K562 (cell line): ENCODE data around the gene GZMM. TPM values are rescaled to one million over a fixed set of nuclear protein-coding genes. Genes with fewer than 3 reads are reported as not detected.
A peak's percentile ranks its signal among the peaks of the same experiment; 100 is the strongest.

Source experiments
- ATAC-seq: fragments of 200-7000 bp; cut with Tn5 transposase; 3 replicates; pipeline ENCODE4 v1.9.1; 2020; ENCODE audit warnings: moderate library complexity
- BruUV-seq: library from RNA; stranded (reverse); fragments of 400-500 nt; replicated peaks from 2 replicates; lab custom pipeline; 2021; lab: Mats Ljungman, UMichigan
- CTCF ChIA-PET: fragments of 300-600 bp; formaldehyde crosslinking; extraction: SDS; loops from one replicate; lab custom pipeline; 2021; ENCODE audit warnings: low intra/inter-chr PET ratio; lab: Yijun Ruan, JAX
- POLR2A ChIA-PET: fragments of 300-600, 350-650 bp; sonication (Branson Sonifier 250); formaldehyde crosslinking; extraction: SDS; loops from one replicate; lab custom pipeline; 2021; ENCODE audit warnings: antibody characterized with exemption, inconsistent platforms; lab: Yijun Ruan, JAX
- DNase-seq, 4 experiments: peaks; one replicate each; pipeline versions ENCODE4 v3.0.0 to v3.0.0-alpha.2; 2011 to 2018; ENCODE audit warnings: low spot score in 3 of 4, mixed read lengths in 3 of 4; ENCODE audit errors: extremely low read depth in 1 of 4
- FAIRE-seq: peaks from 2 replicates; lab custom pipeline; 2011; peaks lifted over from hg19 to GRCh38; lab: Jason Lieb, UNC
- H2AFZ ChIP-seq: 2 replicates; pipeline ENCODE4 v1.6.0; 2011; ENCODE audit warnings: low read depth, low read length, control low read depth, inconsistent platforms
- H3K27ac ChIP-seq: fragments of 200-600 bp; 3 replicates; pipeline ENCODE4 v1.8.0; 2011; ENCODE audit warnings: low read depth, mild to moderate bottlenecking, control low read depth, inconsistent platforms, low read length, moderate library complexity, mixed read lengths; ENCODE audit errors: extremely low read depth
- H3K27me3 ChIP-seq, 2 experiments: fragments of 300-600 bp in 1 of 2; 2 replicates in 1 of 2; 3 replicates in 1 of 2; pipeline versions ENCODE4 v1.6.0 to v1.8.0; 2011; ENCODE audit warnings: inconsistent platforms in 2 of 2, low read length in 2 of 2, mild to moderate bottlenecking in 1 of 2, mixed read lengths in 1 of 2, moderate library complexity in 1 of 2; ENCODE audit not compliant: control insufficient read depth in 2 of 2, insufficient read depth in 2 of 2
- H3K36me3 ChIP-seq: fragments of 300-600 bp; 3 replicates; pipeline ENCODE4 v1.8.0; 2011; ENCODE audit warnings: mild to moderate bottlenecking, low read length, inconsistent platforms; ENCODE audit not compliant: control insufficient read depth, insufficient read depth
- H3K4me1 ChIP-seq, 2 experiments: fragments of 200-600 bp in 1 of 2; replicated peaks in 1 of 2; 2 replicates in 1 of 2; 3 replicates in 1 of 2; pipeline versions ENCODE4 v1.5.1 to v1.8.0; 2011; ENCODE audit warnings: inconsistent platforms in 2 of 2, low read length in 2 of 2, mild to moderate bottlenecking in 1 of 2, mixed read lengths in 1 of 2, moderate library complexity in 1 of 2; ENCODE audit not compliant: control insufficient read depth in 2 of 2, insufficient read depth in 2 of 2
- H3K4me2 ChIP-seq: 2 replicates; pipeline ENCODE4 v1.6.1; 2011; ENCODE audit warnings: low read length, control low read depth, inconsistent platforms, mixed read lengths; ENCODE audit not compliant: insufficient read depth
- H3K4me3 ChIP-seq: fragments of 200-600 bp; sonication (generic), shearing (Covaris generic); 2 replicates; pipeline ENCODE4 v1.5.1; 2016; ENCODE audit warnings: control low read depth, inconsistent platforms
- H3K79me2 ChIP-seq: fragments of 200-600 bp; 3 replicates; pipeline ENCODE4 v1.8.0; 2011; ENCODE audit warnings: low read length, inconsistent platforms; ENCODE audit not compliant: control insufficient read depth, insufficient read depth
- H3K9ac ChIP-seq, 2 experiments: 2 replicates each; pipeline versions ENCODE4 v1.6.0 to v1.6.1; 2011; ENCODE audit warnings: low read depth in 2 of 2, low read length in 2 of 2, control low read depth in 1 of 2, inconsistent platforms in 1 of 2, mild to moderate bottlenecking in 1 of 2, mixed read lengths in 1 of 2; ENCODE audit not compliant: insufficient read depth in 1 of 2
- H3K9me1 ChIP-seq: one replicate; pipeline ENCODE4 v1.6.0; 2011; ENCODE audit warnings: inconsistent platforms, mild to moderate bottlenecking, low read length, moderate library complexity; ENCODE audit not compliant: control insufficient read depth, insufficient read depth
- H3K9me3 ChIP-seq: replicated peaks from 2 replicates; pipeline ENCODE4 v1.5.1; 2011; ENCODE audit warnings: low read depth, low read length, inconsistent platforms; ENCODE audit not compliant: control insufficient read depth, insufficient read depth
- H4K20me1 ChIP-seq: replicated peaks from 2 replicates; pipeline ENCODE4 v1.6.1; 2011; ENCODE audit warnings: low read length, inconsistent platforms, mixed read lengths; ENCODE audit not compliant: control insufficient read depth, insufficient read depth
- ESRRA ChIP-seq: fragments of 450-650 bp; IDR thresholded peaks from 2 replicates; pipeline ENCODE4 v1.6.1; 2014; ENCODE audit warnings: low read depth, mild to moderate bottlenecking, moderate library complexity, borderline replicate concordance
- RBM17 ChIP-seq: fragments of 200-400 bp; formaldehyde crosslinking; IDR thresholded peaks from 2 replicates; pipeline ENCODE4 v1.6.1; 2017; ENCODE audit warnings: low read depth, mild to moderate bottlenecking, low read length, borderline replicate concordance
- REST ChIP-seq, 2 experiments: fragments of 450-650 bp; formaldehyde crosslinking in 1 of 2; IDR thresholded peaks; 2 replicates each; pipeline versions ENCODE4 v1.4.0 to v1.6.1; 2014 to 2020; ENCODE audit warnings: mild to moderate bottlenecking in 2 of 2, borderline replicate concordance in 1 of 2, low read depth in 1 of 2
- ZFX ChIP-seq: sonication (generic); formaldehyde crosslinking; IDR thresholded peaks from 2 replicates; pipeline ENCODE4 v1.8.0; 2022; ENCODE audit warnings: mild to moderate bottlenecking, missing genetic modification reagents, moderate library complexity
- ZNF12 ChIP-seq: sonication (generic); formaldehyde crosslinking; IDR thresholded peaks from 2 replicates; pipeline ENCODE4 v1.4.0; 2020; ENCODE audit warnings: mild to moderate bottlenecking, missing genetic modification reagents
- ZNF239 ChIP-seq: fragments of 250-450 bp; sonication (Bioruptor Pico); IDR thresholded peaks from 2 replicates; pipeline ENCODE4 v1.4.0; 2020; ENCODE audit warnings: mild to moderate bottlenecking
- WGBS: fragments of 100-300 bp; shearing (Covaris generic); methylation state at CpG from one replicate; pipeline ENCODE4 v1.1.6; 2016; ENCODE audit warnings: low coverage, mixed read lengths; ENCODE audit not compliant: insufficient coverage; ENCODE audit errors: missing lambda C conversion rate; 5-methylcytosine and 5-hydroxymethylcytosine counted together
- in situ Hi-C: fragments of 300-500 bp; cut with MboI; formaldehyde crosslinking; loops from 4 replicates; pipeline ENCODE4 v1.15.0; 2018; ENCODE audit warnings: inconsistent platforms, mixed read lengths
- intact Hi-C: fragments of 100-400 bp; cut with micrococcal nuclease; formaldehyde crosslinking; loops from 2 replicates; pipeline ENCODE4 v1.14.2; 2022
- polyA plus RNA-seq, 8 experiments: library from polyadenylated mRNA; depleted of rRNA in 4 of 8; stranded (reverse) in 5 of 8; unstranded in 3 of 8; fragments of >200 nt; fragmentation: Nextera tagmentation in 2 of 8; fragmentation: Illumina TruSeq in 1 of 8; extraction: Ambion mirVana in 2 of 8; extraction: Trizol in 1 of 8; gene quantifications; 2 replicates each; pipeline versions ENCODE4 v1.2.1 to v1.2.3, GENCODE V29; 2011 to 2014; ENCODE audit warnings: inconsistent platforms in 1 of 8, missing spikeins in 1 of 8
- total RNA-seq, 7 experiments: library from RNA; depleted of rRNA in 6 of 7; stranded (reverse); fragments of >200 nt in 6 of 7; fragmentation: Illumina TruSeq in 2 of 7; extraction: Trizol in 2 of 7; gene quantifications; 2 replicates each; pipeline versions ENCODE4 v1.2.1 to v1.2.3, GENCODE V29; 2011 to 2021; ENCODE audit warnings: low replicate concordance in 1 of 7

GZMM gene
- total and polyA plus RNA-seq, 9 of the 15 experiments (the other 6 are each of a cell fraction or from before 2014, with no cell fraction given) = 0.08 to 2.6 (median 0.70) TPM; not detected in 2

GRCh38 chr19:590396-590745 is 46.5 kb downstream of the GZMM start (continued):
- TF ChIP-seq REST (IDR thresholded peaks at IDR 0.05; ENCODE audit: borderline replicate concordance) = no peak
- 0 out of 2 replicates have a peak, but pooled peaks have one; percentile 45 for TF ChIP-seq REST (CRISPR knock-in tag; IDR thresholded peaks at IDR 0.05; ENCODE audit: low read depth)

- 0% methylated on average over 6 of the region's 41 CpGs for WGBS
- BruUV-seq = no TSS peak
- in situ Hi-C loops = no loop called here
Observed at GRCh38 chr19:590750-591098, 46.9 kb downstream of the GZMM start.

More at GRCh38 chr19:590750-591098, 46.9 kb downstream of the GZMM start:
- intact Hi-C loops = no loop called here
- no peak for FAIRE-seq
- H3K4me3 ChIP-seq = peak overlapping the region; percentile 28; the same call in 1 of the 2 replicates
- H2AFZ ChIP-seq = no peak overlapping the region
- no peak for DNase-seq
- H3K27me3 ChIP-seq = peaks cover 12 to 31% of the 10 kb centered on the region in 2 experiments; a peak in 4 of 5 replicates
- peaks cover 3 to 80% of the 10 kb centered on the region in 2 experiments; a peak in 3 of 5 replicates for H3K4me1 ChIP-seq
- no peaks in the 10 kb centered on the region for H3K36me3 ChIP-seq
- H3K79me2 ChIP-seq = no peaks in the 10 kb centered on the region
- H3K27ac ChIP-seq = no peak overlapping the region
- CTCF ChIA-PET = no interaction called here
- POLR2A ChIA-PET = no interaction called here
- H3K9ac ChIP-seq = no peak overlapping the region
- peaks cover 17% of the 10 kb centered on the region; the same call in 1 of the 2 replicates for H4K20me1 ChIP-seq
- no peaks in the 10 kb centered on the region for H3K9me1 ChIP-seq
- TF ChIP-seq ZNF12 (CRISPR knock-in tag) (no peak), RBM17 (no peak), ZFX (CRISPR knock-in tag) (0 out of 2 replicates have a peak, but pooled peaks have one; percentile 4), ESRRA (no peak), ZNF239 (CRISPR knock-in tag) (no peak)
- no peak for ATAC-seq
- no peak overlapping the region for H3K4me2 ChIP-seq
- H3K9me3 ChIP-seq = no peaks in the 10 kb centered on the region
